SW 1271 (cell line): ENCODE measurements around the gene RETSAT.

Source experiments
- DNase-seq, 2 experiments: peaks; one replicate each; lab custom pipeline; 2025; lab: John Stamatoyannopoulos, UW

The RETSAT gene

GRCh38 chr2:85308201-85308600 lies 46.1 kb downstream of the RETSAT start:
- no peak for DNase-seq

- no peak for DNase-seq
These were observed 46.8 kb downstream of the RETSAT start for GRCh38 chr2:85307527-85307897.

- DNase-seq = no peak
These were observed 50.4 kb downstream of the RETSAT start for GRCh38 chr2:85303780-85304531.

- DNase-seq = no peak
These were observed 52.2 kb downstream of the RETSAT start for GRCh38 chr2:85302121-85302520.
